ENCODE results near the gene CLEC16A.

- no peak for TF ChIP-seq CTCF (IDR thresholded peaks at IDR 0.05; ENCODE audit: low read depth, low read length, poor library complexity, severe bottlenecking)
- no peak for TF ChIP-seq EZH2phosphoT487 (IDR thresholded peaks at IDR 0.05; ENCODE audit: borderline replicate concordance, low read length)
Observed at GRCh38 chr16:11038777-11039176, 94.4 kb downstream of the CLEC16A start.
